Activated naive CD8-positive, alpha-beta T cell treated with anti-CD3 and anti-CD28 coated beads, Interleukin-2, amount 50 U/mL, for 16 hours (primary cell): ENCODE data around the gene NEK8.
A peak's percentile ranks its signal among the peaks of the same experiment; 100 is the strongest.
"Not testable (repeated sequence)": the region's sequence is repeated elsewhere in the genome, so short reads cannot be mapped to it uniquely, and the experiment has no call there.

Experiments used
- DNase-seq: peaks from one replicate; pipeline ENCODE4 v3.0.0-alpha.2; 2020; ENCODE audit warnings: low read depth, low spot score

Gene NEK8

DNA sequence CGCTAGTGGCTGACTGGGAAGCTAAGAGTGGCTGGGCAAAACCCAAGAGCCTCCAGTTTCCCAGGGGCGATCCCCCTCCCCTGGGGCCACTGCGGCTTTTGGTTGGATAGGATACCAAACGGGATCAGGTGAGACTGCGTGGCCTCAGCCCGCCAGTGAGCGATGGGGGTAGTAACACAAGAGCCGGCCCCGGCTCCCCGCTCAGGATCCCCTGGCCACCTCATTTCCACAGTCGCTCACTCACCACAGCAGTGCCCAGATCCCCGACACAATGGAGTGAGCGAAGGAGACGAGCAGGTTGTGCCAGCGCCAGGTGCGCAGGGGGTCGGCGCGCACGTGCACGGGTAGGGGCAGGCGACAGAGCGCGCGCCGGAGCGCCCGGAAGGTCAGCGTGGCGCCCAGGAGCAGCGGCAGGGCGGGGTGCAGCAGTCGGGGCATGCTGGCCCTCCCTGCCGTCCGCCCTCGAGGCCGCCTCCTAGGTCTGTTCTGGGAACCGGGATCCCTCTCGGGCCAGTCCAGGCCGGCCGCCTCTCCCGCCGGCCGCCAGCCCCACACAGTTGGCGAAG lies 2.8 kb upstream of the NEK8 start:
- no peak for DNase-seq

GRCh38 chr17:28726226-28726626 lies 2.4 kb upstream of the NEK8 start, which contains the start of gene TLCD1:
TLCD1 (minus strand) TSS chr17:28726233; CDS start chr17:28726097, 136 bp downstream.
- DNase-seq: peak; percentile 48

DNA sequence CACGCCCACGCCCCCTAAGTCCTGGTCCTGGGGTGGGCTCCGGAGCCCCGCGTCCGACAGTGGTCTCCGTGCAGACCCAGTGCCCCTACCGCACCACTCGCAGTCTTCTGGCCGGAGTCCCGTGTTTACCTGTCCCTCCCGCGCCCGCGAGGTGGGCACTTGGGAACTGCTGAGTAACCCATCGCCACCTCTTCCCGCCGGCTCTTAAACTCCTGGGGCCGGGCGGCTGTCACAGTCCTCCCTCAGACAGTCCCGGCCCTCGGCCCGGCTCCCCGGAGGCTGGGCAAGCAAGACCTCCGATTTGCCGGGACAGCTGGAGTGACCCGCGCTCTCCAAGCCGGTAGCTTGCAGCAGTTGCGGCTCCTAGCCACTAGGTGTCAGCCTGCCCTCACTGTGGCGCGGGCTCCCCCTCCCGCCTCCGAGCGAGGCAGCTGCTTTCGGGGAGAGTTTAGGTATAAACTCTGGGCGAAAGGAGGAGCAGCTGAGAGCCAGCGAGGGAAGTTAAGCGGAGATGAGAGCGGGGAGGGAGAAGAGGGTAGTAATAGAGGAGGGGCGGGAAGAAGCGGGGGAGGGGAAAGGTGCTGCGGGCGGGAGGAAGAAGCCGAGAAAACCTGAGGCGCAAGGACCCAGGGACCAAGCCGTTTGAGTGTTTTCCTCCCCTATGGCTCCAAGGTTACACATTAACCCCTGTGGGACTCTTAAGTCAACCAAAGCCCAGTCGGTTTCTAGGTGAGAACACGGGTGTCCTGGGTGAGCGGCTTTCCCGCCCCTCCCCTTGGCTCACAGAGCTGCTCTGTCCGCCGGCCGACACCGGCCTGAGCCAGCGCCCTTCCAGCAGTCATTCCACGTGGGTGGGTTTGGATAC lies 1.7 kb upstream of the NEK8 start:
- peak; percentile 78 for DNase-seq

- DNase-seq: no peak
Measured at GRCh38 chr17:28729950-28730330, 1.4 kb downstream of the NEK8 start.

GRCh38 chr17:28733346-28733745 lies 4.8 kb downstream of the NEK8 start:
- DNase-seq: no peak

DNA sequence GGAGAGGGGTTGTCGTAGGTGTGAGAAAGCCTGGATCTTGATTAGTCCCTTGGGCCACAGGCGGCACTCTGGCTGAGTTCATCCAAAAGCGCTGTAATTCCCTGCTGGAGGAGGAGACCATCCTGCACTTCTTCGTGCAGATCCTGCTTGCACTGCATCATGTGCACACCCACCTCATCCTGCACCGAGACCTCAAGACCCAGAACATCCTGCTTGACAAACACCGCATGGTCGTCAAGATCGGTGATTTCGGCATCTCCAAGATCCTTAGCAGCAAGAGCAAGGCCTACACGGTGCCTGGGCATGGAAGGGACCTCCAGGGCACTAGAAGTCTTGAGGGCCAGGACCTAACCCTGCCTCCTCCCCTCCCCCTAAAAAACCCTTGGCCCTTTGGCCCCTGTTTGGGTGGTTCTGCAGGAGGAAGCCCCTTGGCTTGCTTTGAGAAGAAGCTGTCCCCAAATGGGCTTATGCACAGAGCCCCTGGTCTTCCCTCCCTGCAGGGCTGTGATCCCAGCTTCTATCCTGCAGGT lies 6.2 kb downstream of the NEK8 start:
- DNase-seq: no peak

DNA sequence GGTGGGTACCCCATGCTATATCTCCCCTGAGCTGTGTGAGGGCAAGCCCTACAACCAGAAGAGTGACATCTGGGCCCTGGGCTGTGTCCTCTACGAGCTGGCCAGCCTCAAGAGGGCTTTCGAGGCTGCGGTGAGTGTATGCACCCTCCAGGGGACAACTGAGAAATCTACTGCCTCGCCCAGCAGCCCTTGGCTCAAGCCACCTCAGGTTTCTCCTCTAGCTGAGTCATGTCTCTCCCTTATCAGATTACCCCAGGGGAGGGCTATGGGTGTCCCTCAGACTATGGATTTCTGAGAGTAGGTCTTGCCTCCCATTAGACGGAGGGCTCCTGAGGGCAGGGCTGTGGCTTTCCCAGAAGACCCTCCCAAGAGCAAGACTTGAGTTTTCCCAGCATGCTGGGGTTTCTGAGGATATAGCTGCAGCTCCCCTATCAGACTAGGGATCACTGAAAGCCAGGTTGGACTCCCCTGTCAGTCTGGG lies 6.7 kb downstream of the NEK8 start:
- DNase-seq: no peak

DNA sequence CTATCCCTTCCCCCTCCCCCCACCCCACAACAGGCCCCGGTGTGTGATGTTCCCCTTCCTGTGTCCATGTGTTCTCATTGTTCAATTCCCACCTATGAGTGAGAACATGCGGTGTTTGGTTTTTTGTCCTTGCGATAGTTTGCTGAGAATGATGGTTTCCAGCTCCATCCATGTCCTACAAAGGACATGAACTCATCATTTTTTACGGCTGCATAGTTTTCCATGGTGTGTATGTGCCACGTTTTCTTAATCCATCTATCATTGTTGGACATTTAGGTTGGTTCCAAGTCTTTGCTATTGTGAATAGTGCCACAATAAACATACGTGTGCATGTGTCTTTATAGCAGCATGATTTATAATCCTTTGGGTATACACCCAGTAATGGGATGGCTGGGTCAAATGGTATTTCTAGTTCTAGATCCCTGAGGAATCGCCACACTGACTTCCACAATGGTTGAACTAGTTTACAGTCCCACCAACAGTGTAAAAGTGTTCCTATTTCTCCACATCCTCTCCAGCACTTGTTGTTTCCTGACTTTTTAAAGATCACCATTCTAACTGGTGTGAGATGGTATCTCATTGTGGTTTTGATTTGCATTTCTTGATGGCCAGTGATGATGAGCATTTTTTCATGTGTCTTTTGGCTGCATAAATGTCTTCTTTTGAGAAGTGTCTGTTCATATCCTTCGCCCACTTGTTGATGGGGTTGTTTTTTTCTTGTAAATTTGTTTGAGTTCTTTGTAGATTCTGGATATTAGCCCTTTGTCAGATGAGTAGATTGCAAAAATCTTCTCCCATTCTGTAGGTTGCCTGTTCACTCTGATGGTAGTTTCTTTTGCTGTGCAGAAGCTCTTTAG lies 7.6 kb downstream of the NEK8 start:
- not testable (repeated sequence) for DNase-seq

DNA sequence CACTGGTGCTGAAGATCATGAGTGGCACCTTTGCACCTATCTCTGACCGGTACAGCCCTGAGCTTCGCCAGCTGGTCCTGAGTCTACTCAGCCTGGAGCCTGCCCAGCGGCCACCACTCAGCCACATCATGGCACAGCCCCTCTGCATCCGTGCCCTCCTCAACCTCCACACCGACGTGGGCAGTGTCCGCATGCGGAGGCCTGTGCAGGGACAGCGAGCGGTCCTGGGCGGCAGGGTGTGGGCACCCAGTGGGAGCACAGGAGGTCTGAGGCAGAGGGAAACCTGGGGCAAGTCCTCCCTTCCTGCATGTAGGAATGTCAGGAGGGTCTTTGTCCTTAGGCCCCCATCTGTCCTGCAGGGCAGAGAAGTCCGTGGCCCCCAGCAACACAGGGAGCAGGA lies 8.7 kb downstream of the NEK8 start:
- no peak for DNase-seq

- no peak for DNase-seq
Measured at GRCh38 chr17:28737770-28738679, 9.4 kb downstream of the NEK8 start.

DNA sequence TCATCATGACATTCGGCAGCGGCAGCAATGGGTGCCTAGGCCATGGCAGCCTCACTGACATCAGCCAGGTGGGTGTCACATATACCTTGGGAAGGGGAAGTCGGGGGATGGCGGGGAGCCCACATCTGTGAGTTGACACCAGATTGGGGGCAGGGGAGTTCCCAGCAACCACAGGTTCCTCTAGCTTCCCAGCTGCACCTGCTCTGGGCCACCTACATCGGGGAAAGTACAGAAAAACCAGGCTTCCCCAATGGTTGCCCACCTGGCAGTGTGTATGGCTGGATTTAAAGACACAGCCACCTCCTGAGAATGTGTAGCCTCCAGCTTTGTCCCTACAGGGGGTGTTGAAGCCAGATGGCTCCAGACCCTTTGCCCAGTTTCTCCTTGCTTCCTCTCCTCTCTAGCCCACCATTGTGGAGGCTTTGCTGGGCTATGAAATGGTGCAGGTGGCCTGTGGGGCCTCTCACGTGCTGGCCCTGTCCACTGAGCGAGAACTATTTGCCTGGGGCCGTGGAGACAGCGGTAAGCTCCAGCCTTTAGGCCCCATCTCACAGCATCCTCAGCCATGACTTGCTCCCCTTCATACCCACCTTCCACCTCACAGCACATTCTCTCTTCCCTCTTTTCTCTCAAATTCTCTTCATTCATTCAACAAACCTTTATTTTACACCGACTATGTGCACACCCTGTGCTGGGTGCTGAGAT lies 10.2 kb downstream of the NEK8 start:
- DNase-seq: peak; percentile 45

DNA sequence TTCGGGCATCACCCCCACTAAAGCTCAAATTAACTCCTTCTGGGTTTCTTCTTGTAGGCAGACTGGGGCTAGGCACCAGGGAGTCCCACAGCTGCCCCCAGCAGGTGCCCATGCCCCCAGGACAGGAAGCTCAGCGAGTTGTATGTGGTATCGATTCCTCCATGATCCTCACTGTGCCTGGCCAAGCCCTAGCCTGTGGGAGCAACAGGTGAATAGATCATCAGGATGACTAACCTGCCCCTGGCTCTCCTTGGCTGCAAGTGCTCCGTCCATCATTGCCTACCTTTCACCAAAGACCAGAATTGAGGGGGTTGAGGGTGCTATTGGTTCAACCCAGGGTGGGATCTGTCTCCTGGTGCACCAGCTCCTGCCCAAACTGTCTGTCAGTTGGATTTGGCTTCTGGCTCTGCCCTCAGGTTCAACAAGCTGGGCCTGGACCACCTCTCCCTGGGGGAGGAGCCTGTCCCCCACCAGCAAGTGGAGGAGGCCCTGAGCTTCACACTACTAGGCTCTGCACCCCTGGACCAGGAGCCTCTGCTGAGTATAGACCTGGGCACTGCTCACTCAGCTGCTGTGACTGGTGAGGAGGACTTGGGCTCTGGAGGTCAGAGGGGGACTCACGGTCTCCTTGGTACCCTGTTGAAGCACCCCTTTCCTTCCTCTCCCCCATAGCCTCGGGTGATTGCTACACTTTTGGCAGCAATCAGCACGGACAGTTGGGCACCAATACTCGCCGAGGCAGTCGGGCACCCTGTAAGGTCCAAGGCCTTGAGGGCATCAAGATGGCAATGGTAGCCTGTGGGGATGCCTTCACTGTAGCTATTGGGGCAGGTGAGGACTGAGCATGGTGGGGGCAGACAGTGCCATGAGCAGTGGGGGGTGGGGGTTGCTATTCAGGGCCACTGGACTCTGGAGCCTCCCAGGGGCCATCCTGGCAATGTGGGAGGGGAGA lies 12.1 kb downstream of the NEK8 start:
- no peak for DNase-seq

- DNase-seq: no peak
Measured at GRCh38 chr17:28741358-28742349, 13.1 kb downstream of the NEK8 start.

GRCh38 chr17:28743243-28744103 lies 14.9 kb downstream of the NEK8 start, which contains the start of gene TRAF4:
TRAF4 (plus strand) TSS chr17:28744011; CDS start chr17:28744113, 102 bp downstream.
- DNase-seq: peak; percentile 56

GRCh38 chr17:28744104-28744971 lies 15.8 kb downstream of the NEK8 start:
- peak; percentile 46 for DNase-seq
